NB4 (cell line): ENCODE results near the gene EXOC5.

ENCODE experiments used
- MYC ChIP-seq: IDR thresholded peaks from 2 replicates; pipeline ENCODE4 v1.6.1; 2011; ENCODE audit warnings: low read depth, low read length
- POLR2A ChIP-seq: IDR thresholded peaks from 2 replicates; pipeline ENCODE4 v1.6.1; 2011; ENCODE audit warnings: mild to moderate bottlenecking; ENCODE audit not compliant: insufficient read length; ENCODE audit errors: extremely low read depth
- TF ChIP-seq, protein P1 (sequence below): IDR thresholded peaks from one replicate; pipeline ENCODE4 v1.5.1; 2012; ENCODE audit warnings: low read depth, low read length
- TF ChIP-seq, protein P2 (sequence below): IDR thresholded peaks from 2 replicates; pipeline ENCODE4 v1.6.1; 2011; ENCODE audit warnings: low read depth, low read length

DNA sequence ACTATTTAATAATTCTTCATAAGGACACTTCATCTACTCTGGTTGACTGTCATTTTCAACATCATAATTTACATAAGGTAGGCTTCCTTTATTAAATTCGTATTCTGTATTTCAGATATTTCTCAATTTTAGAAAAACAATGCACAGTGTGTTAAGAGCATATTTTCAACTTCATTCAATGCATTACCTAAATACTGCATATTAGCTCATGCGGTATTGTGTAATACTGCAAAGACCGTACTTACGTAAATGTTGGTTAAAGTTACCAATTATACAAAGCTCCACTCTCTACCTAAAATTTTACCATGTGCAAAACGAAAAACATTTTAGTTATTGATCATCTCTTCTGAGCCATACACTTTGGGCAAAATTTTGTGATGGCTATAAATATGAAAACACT lies 62.8 kb downstream of the EXOC5 start:
- TF ChIP-seq, protein P1, sequence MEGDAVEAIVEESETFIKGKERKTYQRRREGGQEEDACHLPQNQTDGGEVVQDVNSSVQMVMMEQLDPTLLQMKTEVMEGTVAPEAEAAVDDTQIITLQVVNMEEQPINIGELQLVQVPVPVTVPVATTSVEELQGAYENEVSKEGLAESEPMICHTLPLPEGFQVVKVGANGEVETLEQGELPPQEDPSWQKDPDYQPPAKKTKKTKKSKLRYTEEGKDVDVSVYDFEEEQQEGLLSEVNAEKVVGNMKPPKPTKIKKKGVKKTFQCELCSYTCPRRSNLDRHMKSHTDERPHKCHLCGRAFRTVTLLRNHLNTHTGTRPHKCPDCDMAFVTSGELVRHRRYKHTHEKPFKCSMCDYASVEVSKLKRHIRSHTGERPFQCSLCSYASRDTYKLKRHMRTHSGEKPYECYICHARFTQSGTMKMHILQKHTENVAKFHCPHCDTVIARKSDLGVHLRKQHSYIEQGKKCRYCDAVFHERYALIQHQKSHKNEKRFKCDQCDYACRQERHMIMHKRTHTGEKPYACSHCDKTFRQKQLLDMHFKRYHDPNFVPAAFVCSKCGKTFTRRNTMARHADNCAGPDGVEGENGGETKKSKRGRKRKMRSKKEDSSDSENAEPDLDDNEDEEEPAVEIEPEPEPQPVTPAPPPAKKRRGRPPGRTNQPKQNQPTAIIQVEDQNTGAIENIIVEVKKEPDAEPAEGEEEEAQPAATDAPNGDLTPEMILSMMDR: no peak
- TF ChIP-seq MYC (no peak), POLR2A (no peak)
- TF ChIP-seq, protein P2, sequence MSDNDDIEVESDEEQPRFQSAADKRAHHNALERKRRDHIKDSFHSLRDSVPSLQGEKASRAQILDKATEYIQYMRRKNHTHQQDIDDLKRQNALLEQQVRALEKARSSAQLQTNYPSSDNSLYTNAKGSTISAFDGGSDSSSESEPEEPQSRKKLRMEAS: no peak
